H1 (cell line): Measurements from ENCODE around the gene FAM204A. TPM values are rescaled to one million over a fixed set of nuclear protein-coding genes. Genes with fewer than 3 reads are reported as not detected.

Experiments
- CTCF ChIA-PET: fragments of 300-600 bp; sonication (Branson Sonifier 250); formaldehyde crosslinking; loops from one replicate; lab custom pipeline; 2021; ENCODE audit not compliant: partially characterized antibody; lab: Charles Lee
- POLR2A ChIA-PET: fragments of 300-600 bp; sonication (Branson Sonifier 250); formaldehyde crosslinking; loops from one replicate; lab custom pipeline; 2021; ENCODE audit warnings: inconsistent platforms; ENCODE audit not compliant: partially characterized antibody; lab: Charles Lee
- DNase-seq, 2 experiments: peaks; one replicate each; pipeline versions ENCODE4 v3.0.0 to v3.0.0-alpha.2; 2010 to 2022; ENCODE audit warnings: low spot score in 2 of 2, low read depth in 1 of 2, mixed read lengths in 1 of 2
- FAIRE-seq: peaks from 2 replicates; lab custom pipeline; 2011; peaks lifted over from hg19 to GRCh38; lab: Jason Lieb, UNC
- H2AFZ ChIP-seq: 2 replicates; pipeline ENCODE4 v1.8.1; 2012; ENCODE audit warnings: low read length, inconsistent platforms
- H2AK5ac ChIP-seq: 2 replicates; pipeline ENCODE4 v1.6.1; 2013; ENCODE audit warnings: low read depth, low read length
- H2BK120ac ChIP-seq: replicated peaks from 2 replicates; pipeline ENCODE3; 2013; ENCODE audit warnings: low read depth, low read length, inconsistent platforms
- H2BK12ac ChIP-seq: 2 replicates; pipeline ENCODE4 v1.6.1; 2013; ENCODE audit warnings: low read depth, low read length
- H2BK15ac ChIP-seq: 2 replicates; pipeline ENCODE4 v1.6.1; 2013; ENCODE audit warnings: low read length
- H2BK20ac ChIP-seq: 2 replicates; pipeline ENCODE4 v1.6.1; 2013; ENCODE audit warnings: low read length
- H2BK5ac ChIP-seq: 2 replicates; pipeline ENCODE4 v1.6.1; 2013; ENCODE audit warnings: low read depth, low read length
- H3K14ac ChIP-seq: 2 replicates; pipeline ENCODE4 v1.6.1; 2013; ENCODE audit warnings: inconsistent platforms; ENCODE audit not compliant: insufficient read length
- H3K18ac ChIP-seq: 2 replicates; pipeline ENCODE4 v1.6.1; 2013; ENCODE audit warnings: low read length; ENCODE audit errors: extremely low read depth
- H3K23ac ChIP-seq: 2 replicates; pipeline ENCODE4 v1.6.1; 2013; ENCODE audit warnings: inconsistent platforms; ENCODE audit not compliant: insufficient read length
- H3K23me2 ChIP-seq: 2 replicates; pipeline ENCODE4 v1.6.1; 2013; ENCODE audit warnings: low read depth, low read length
- H3K27ac ChIP-seq: 2 replicates; pipeline ENCODE4 v1.6.1; 2011; ENCODE audit warnings: low read depth, low read length, inconsistent platforms
- H3K27me3 ChIP-seq, 4 experiments: replicated peaks in 1 of 4; 1 replicate in 1 of 4; 2 replicates in 3 of 4; pipeline versions ENCODE4 v1.6.1 to v1.8.1; 2011 to 2013; ENCODE audit warnings: low read length in 3 of 4, mild to moderate bottlenecking in 3 of 4, inconsistent platforms in 2 of 4, mixed read lengths in 2 of 4, moderate library complexity in 1 of 4; ENCODE audit not compliant: control insufficient read depth in 3 of 4, insufficient read depth in 3 of 4; ENCODE audit errors: extremely low read depth in 1 of 4
- H3K36me3 ChIP-seq, 4 experiments: 2 replicates each; pipeline versions ENCODE4 v1.6.1 to v1.8.1; 2011 to 2013; ENCODE audit warnings: mild to moderate bottlenecking in 4 of 4, low read length in 3 of 4, moderate library complexity in 2 of 4, control low read depth in 1 of 4, inconsistent platforms in 1 of 4; ENCODE audit not compliant: insufficient read depth in 4 of 4, control insufficient read depth in 2 of 4
- H3K4ac ChIP-seq: replicated peaks from 2 replicates; pipeline ENCODE3; 2013; ENCODE audit warnings: low read length, low read depth, mixed read lengths, inconsistent platforms; ENCODE audit not compliant: insufficient read length
- H3K4me1 ChIP-seq, 4 experiments: replicated peaks in 1 of 4; 1 replicate in 1 of 4; 2 replicates in 3 of 4; pipeline versions ENCODE4 v1.6.1 to v1.8.1; 2011 to 2013; ENCODE audit warnings: low read length in 3 of 4, inconsistent platforms in 2 of 4, mixed read lengths in 1 of 4; ENCODE audit not compliant: insufficient read depth in 4 of 4, control insufficient read depth in 3 of 4
- H3K4me2 ChIP-seq, 2 experiments: 2 replicates each; pipeline versions ENCODE4 v1.6.1 to v1.8.1; 2011 to 2013; ENCODE audit warnings: low read depth in 2 of 2, low read length in 2 of 2, control low read depth in 1 of 2, inconsistent platforms in 1 of 2, mild to moderate bottlenecking in 1 of 2; ENCODE audit not compliant: insufficient read depth in 1 of 2
- H3K4me3 ChIP-seq, 4 experiments: fragments of 200-600, 300-600 bp in 1 of 4; sonication (generic), shearing (Covaris generic), sonication (Bioruptor Twin) in 1 of 4; 2 replicates each; pipeline versions ENCODE4 v1.5.1 to v1.8.1; 2011 to 2016; ENCODE audit warnings: low read length in 4 of 4, low read depth in 3 of 4, control low read depth in 2 of 4, inconsistent platforms in 2 of 4, mild to moderate bottlenecking in 2 of 4, mixed read lengths in 1 of 4, moderate library complexity in 1 of 4; ENCODE audit not compliant: insufficient read depth in 2 of 4; ENCODE audit errors: extremely low read depth in 1 of 4
- H3K56ac ChIP-seq: replicated peaks from 2 replicates; pipeline ENCODE3; 2013; ENCODE audit warnings: low read depth, mild to moderate bottlenecking, mixed read lengths, low read length, inconsistent platforms; ENCODE audit not compliant: insufficient read length
- H3K79me1 ChIP-seq: 2 replicates; pipeline ENCODE4 v1.6.1; 2013; ENCODE audit warnings: low read depth, low read length, control low read depth
- H3K79me2 ChIP-seq, 2 experiments: 2 replicates each; pipeline versions ENCODE4 v1.6.1 to v1.8.1; 2012 to 2013; ENCODE audit warnings: low read length in 2 of 2, mild to moderate bottlenecking in 2 of 2, inconsistent platforms in 1 of 2; ENCODE audit not compliant: insufficient read depth in 2 of 2, control insufficient read depth in 1 of 2
- H3K9ac ChIP-seq, 4 experiments: replicated peaks in 1 of 4; 1 replicate in 1 of 4; 2 replicates in 3 of 4; pipeline versions ENCODE4 v1.6.1 to v1.8.1; 2011 to 2013; ENCODE audit warnings: low read depth in 3 of 4, low read length in 3 of 4, control low read depth in 2 of 4, mild to moderate bottlenecking in 2 of 4, moderate library complexity in 2 of 4, inconsistent platforms in 1 of 4; ENCODE audit errors: extremely low read depth in 1 of 4
- H3K9me3 ChIP-seq, 2 experiments: 2 replicates each; pipeline versions ENCODE4 v1.6.1 to v1.8.1; 2012 to 2013; ENCODE audit warnings: mild to moderate bottlenecking in 2 of 2, moderate library complexity in 2 of 2, control low read depth in 1 of 2, inconsistent platforms in 1 of 2, low read depth in 1 of 2, low read length in 1 of 2, mixed read lengths in 1 of 2; ENCODE audit not compliant: insufficient read depth in 2 of 2
- H4K20me1 ChIP-seq, 2 experiments: replicated peaks in 1 of 2; 2 replicates each; pipeline versions ENCODE3 to v1.8.1; 2011 to 2013; ENCODE audit warnings: inconsistent platforms in 2 of 2, low read length in 2 of 2, mild to moderate bottlenecking in 1 of 2; ENCODE audit not compliant: insufficient read depth in 2 of 2, control insufficient read depth in 1 of 2
- H4K5ac ChIP-seq: 2 replicates; pipeline ENCODE4 v1.6.1; 2013; ENCODE audit warnings: low read length, low read depth, mixed read lengths, inconsistent platforms; ENCODE audit not compliant: insufficient read length
- H4K8ac ChIP-seq: 2 replicates; pipeline ENCODE4 v1.8.0; 2013; ENCODE audit warnings: mild to moderate bottlenecking, moderate library complexity, low read length, inconsistent platforms; ENCODE audit not compliant: insufficient read depth; ENCODE audit errors: extremely low read depth
- H4K91ac ChIP-seq: replicated peaks from 2 replicates; pipeline ENCODE3; 2013; ENCODE audit warnings: low read length, mixed read lengths, inconsistent platforms; ENCODE audit not compliant: insufficient read length
- SIN3A ChIP-seq, 2 experiments: IDR thresholded peaks in 1 of 2; conservative IDR thresholded peaks in 1 of 2; 2 replicates each; pipeline ENCODE4 v1.6.1; 2011 to 2012; ENCODE audit warnings: low read length in 2 of 2, improper control_type of control experiment in 1 of 2, low read depth in 1 of 2, mild to moderate bottlenecking in 1 of 2
- YY1 ChIP-seq: IDR thresholded peaks from 2 replicates; pipeline ENCODE4 v1.6.1; 2011; ENCODE audit warnings: low read depth, mild to moderate bottlenecking, low read length
- WGBS, 2 experiments: shearing (Covaris generic) in 1 of 2; methylation state at CpG; one replicate each; pipeline versions ENCODE4 v1.1.6 to v1.1.7; 2013 to 2015; ENCODE audit warnings: low lambda C conversion rate in 2 of 2, mixed read lengths in 2 of 2, inconsistent platforms in 1 of 2, low coverage in 1 of 2, missing lambda C conversion rate in 1 of 2; ENCODE audit not compliant: insufficient replicate concordance in 2 of 2, insufficient coverage in 1 of 2, insufficient read length in 1 of 2; ENCODE audit errors: extremely low coverage in 1 of 2, missing lambda C conversion rate in 1 of 2; 5-methylcytosine and 5-hydroxymethylcytosine counted together
- polyA plus RNA-seq, 7 experiments: library from polyadenylated mRNA; depleted of rRNA in 3 of 7; stranded (reverse) in 5 of 7; unstranded in 2 of 7; fragments of >200 nt in 5 of 7; fragments of 200-250 nt in 2 of 7; gene quantifications; 1 replicate in 5 of 7; 2 replicates in 1 of 7; 4 replicates in 1 of 7; pipeline versions ENCODE4 v1.2.1 to v1.2.3, GENCODE V29; 2011 to 2013; ENCODE audit warnings: missing spikeins in 2 of 7, mixed read lengths in 2 of 7
- total RNA-seq: library from RNA; stranded (reverse); fragmentation: NEBNext Ultra II Directional; extraction: Animal tissue kit (Norgen Biotek cat#: 25700); gene quantifications from 2 replicates; pipeline ENCODE4 v1.2.1, GENCODE V29; 2021

The FAM204A gene
- total and polyA plus RNA-seq, 2 of the 8 experiments (the other 6 are each of a cell fraction or from before 2014, with no cell fraction given): 4.9 to 37.4 TPM

DNA sequence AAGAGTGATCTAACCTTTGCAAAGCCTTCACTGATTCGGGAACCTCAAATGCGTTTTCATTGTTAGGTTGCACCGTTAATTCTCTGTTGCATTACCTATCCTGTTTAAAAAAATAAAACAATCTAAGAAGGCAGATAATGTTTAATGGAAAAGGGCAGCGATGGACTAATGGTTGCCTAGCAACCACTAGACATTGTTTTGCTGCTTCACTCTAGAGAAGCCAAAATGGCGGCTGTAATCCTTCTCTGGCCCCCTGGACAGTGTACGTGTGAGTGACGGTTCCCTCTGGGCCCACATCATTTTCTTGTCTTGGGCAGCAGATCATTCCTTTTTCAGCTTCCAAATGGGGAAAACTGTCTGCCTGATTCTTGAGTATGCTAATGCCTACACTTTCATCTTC, 43.3 kb downstream of the FAM204A start:
- Histone ChIP-seq H3K27ac (no peak overlapping the region), H3K9ac (no peak overlapping the region), H3K23ac (no peak overlapping the region), H3K79me1 (no peaks in the 10 kb centered on the region), H2AFZ (no peak overlapping the region), H3K36me3 (no peaks in the 10 kb centered on the region), H3K23me2 (no peaks in the 10 kb centered on the region), H4K20me1 (no peaks in the 10 kb centered on the region), H3K18ac (no peak overlapping the region), H3K4me3 (no peak overlapping the region), H2BK12ac (no peak overlapping the region), H2BK120ac (no peak overlapping the region), H2BK20ac (no peak overlapping the region), H3K4me2 (no peak overlapping the region), H3K79me2 (no peaks in the 10 kb centered on the region), H3K27me3 (no peaks in the 10 kb centered on the region), H2BK15ac (no peak overlapping the region), H2AK5ac (no peak overlapping the region), H4K8ac (no peak overlapping the region), H3K4me1 (peaks cover 0 to 5% (median 3%) of the 10 kb centered on the region in 4 experiments; a peak in 3 of 7 replicates), H3K9me3 (no peaks in the 10 kb centered on the region), H4K5ac (no peak overlapping the region), H3K14ac (no peak overlapping the region), H4K91ac (no peak overlapping the region), H3K56ac (no peak overlapping the region), H2BK5ac (no peak overlapping the region), H3K4ac (no peak overlapping the region)
- 80% methylated on average over 7 of the region's 7 CpGs; no CpG with 5 or more reads in 1 of the 2 experiments for WGBS, 2 experiments
- ChIA-PET CTCF (interaction anchor here (1.6 kb wide), 1 partner anchor 40 kb away, joined by 6 read pairs; no protein-coding TSS in a partner anchor), POLR2A (no interaction called here)
- DNase-seq (no peak), FAIRE-seq (no peak)
- no peak for TF ChIP-seq SIN3A (conservative IDR thresholded peaks at IDR 0.05 in 1 of 2, IDR thresholded peaks at IDR 0.05 in 1 of 2; ENCODE audit: low read depth in 1 of 2, low read length in 2 of 2)
- TF ChIP-seq YY1: peak; percentile 65; the same call in 1 of the 2 replicates
